ENCODE measurements around the gene ADAMTSL3. TPM values are rescaled to one million over a fixed set of nuclear protein-coding genes. Genes with fewer than 3 reads are reported as not detected.

The ADAMTSL3 gene
- total RNA-seq, 1 donor from 2014 or later = 0.67 TPM

DNA sequence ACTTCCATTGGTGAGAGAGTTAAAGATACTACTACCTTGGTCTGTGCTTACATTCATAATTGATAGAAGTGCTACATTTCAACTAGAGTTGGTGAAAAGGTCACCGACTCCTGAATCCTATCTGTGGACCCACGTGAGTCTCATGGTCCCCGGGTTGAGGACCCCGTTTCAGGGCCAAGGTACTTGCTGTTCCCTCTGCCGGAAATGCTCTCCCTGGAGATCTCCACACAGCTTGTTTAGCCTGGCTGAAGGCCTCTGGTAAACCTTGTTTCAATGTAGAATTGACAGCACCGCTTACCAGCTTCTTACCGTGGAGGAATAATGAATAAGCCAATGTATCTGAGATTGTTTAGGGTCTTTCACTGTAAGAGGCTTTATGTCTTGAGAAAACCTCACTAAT is 355.7 kb downstream of the ADAMTSL3 start:
- Histone ChIP-seq H3K36me3 (ENCODE audit: control insufficient read depth, insufficient read depth, low read length) (no peaks in the 10 kb centered on the region), H3K27me3 (ENCODE audit: control insufficient read depth, insufficient read depth, low read length) (no peaks in the 10 kb centered on the region), H3K4me3 (ENCODE audit: low read depth, low read length) (no peak overlapping the region)
- no peak for DNase-seq (ENCODE audit: low read depth)
- TF ChIP-seq, protein P1, sequence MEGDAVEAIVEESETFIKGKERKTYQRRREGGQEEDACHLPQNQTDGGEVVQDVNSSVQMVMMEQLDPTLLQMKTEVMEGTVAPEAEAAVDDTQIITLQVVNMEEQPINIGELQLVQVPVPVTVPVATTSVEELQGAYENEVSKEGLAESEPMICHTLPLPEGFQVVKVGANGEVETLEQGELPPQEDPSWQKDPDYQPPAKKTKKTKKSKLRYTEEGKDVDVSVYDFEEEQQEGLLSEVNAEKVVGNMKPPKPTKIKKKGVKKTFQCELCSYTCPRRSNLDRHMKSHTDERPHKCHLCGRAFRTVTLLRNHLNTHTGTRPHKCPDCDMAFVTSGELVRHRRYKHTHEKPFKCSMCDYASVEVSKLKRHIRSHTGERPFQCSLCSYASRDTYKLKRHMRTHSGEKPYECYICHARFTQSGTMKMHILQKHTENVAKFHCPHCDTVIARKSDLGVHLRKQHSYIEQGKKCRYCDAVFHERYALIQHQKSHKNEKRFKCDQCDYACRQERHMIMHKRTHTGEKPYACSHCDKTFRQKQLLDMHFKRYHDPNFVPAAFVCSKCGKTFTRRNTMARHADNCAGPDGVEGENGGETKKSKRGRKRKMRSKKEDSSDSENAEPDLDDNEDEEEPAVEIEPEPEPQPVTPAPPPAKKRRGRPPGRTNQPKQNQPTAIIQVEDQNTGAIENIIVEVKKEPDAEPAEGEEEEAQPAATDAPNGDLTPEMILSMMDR (IDR thresholded peaks at IDR 0.05; ENCODE audit: insufficient read depth, low read length, poor library complexity, severe bottlenecking) = no peak

DNA sequence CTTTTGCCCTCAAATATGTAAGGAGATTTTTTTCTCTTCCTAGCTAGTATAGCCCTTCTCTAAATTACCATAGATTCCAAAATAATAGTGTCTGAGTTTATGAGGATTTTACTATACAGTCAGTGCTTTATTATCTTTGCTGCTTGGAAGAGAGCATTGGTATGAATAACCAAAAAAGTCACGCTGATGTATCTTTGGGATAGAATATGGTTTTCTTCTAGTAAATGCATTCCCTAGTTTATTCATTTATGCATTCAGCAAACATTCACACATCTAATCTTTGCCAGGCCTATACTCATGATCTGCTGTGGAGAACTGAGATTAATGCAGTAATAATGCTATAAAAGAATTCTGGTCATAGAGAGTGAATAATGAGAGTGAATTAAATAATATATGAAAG is 356.3 kb downstream of the ADAMTSL3 start:
- DNase-seq (ENCODE audit: low read depth) = no peak
- Histone ChIP-seq H3K27me3 (ENCODE audit: control insufficient read depth, insufficient read depth, low read length) (no peaks in the 10 kb centered on the region), H3K36me3 (ENCODE audit: control insufficient read depth, insufficient read depth, low read length) (no peaks in the 10 kb centered on the region), H3K4me3 (ENCODE audit: low read depth, low read length) (no peak overlapping the region)
- TF ChIP-seq, protein P1 (IDR thresholded peaks at IDR 0.05; ENCODE audit: insufficient read depth, low read length, poor library complexity, severe bottlenecking) = no peak

DNA sequence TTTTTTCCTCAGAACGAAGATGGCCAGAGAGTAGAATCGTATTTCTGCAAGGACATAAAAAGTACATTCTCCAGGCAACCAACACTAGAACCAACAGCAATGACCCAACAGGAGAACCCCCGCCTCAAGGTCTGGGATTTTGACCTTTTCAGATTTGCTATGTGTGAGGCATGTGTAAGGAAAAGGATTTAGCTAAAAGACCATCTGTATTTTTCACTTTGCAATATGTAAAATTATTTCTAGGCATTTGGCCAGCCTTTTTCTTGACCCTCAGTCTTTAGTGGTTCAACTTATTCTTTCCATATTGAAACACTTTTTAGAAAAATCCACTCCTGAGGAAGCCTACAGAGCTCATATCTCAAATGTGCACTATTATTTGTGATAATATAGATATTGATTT is 362.4 kb downstream of the ADAMTSL3 start:
- TF ChIP-seq, protein P1 (IDR thresholded peaks at IDR 0.05; ENCODE audit: insufficient read depth, low read length, poor library complexity, severe bottlenecking) = no peak
- Histone ChIP-seq H3K36me3 (ENCODE audit: control insufficient read depth, insufficient read depth, low read length) (no peaks in the 10 kb centered on the region), H3K4me3 (ENCODE audit: low read depth, low read length) (no peak overlapping the region), H3K27me3 (ENCODE audit: control insufficient read depth, insufficient read depth, low read length) (no peaks in the 10 kb centered on the region)
- no peak for DNase-seq (ENCODE audit: low read depth)

DNA sequence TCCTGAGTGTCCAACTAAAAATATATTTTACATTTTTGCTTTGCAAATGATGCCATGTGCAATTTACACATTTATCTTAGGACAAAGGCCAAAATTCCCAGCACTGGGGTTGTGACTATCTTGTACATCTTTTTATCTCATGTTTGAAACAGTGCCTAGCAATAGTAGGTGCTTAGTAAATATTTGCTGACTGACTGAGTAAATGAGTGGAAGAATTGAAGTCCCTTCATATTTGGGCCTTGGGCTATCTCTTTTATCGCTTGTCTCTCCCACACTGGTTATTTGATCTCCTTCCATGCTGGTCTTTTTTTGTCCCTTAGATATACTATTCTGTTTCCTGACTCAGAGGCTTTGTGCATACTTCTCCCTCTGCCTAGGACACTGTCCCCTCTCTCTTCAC is 368.6 kb downstream of the ADAMTSL3 start:
- DNase-seq (ENCODE audit: low read depth) = no peak
- Histone ChIP-seq H3K27me3 (ENCODE audit: control insufficient read depth, insufficient read depth, low read length) (no peaks in the 10 kb centered on the region), H3K36me3 (ENCODE audit: control insufficient read depth, insufficient read depth, low read length) (no peaks in the 10 kb centered on the region), H3K4me3 (ENCODE audit: low read depth, low read length) (no peak overlapping the region)
- TF ChIP-seq, protein P1 (IDR thresholded peaks at IDR 0.05; ENCODE audit: insufficient read depth, low read length, poor library complexity, severe bottlenecking) = no peak

DNA sequence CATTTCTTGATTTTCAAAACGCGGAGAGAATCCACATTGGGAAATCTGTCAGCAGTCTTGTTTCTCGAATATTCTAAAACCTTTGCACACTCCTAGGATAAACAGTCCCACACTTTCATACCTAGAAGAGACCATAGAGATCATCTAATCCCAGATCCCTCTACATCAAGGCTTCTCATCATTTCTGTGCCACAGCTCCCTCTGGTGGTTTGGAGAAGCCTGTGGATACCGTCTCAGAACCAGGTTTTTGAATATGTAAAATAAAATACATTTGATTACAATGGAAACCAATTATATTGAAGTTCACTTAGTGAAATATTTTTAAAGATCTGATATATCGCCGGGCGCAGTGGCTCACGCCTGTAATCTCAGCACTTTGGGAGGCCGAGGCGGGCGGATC is 369.7 kb downstream of the ADAMTSL3 start:
- no peaks in the 10 kb centered on the region for H3K27me3 ChIP-seq (ENCODE audit: control insufficient read depth, insufficient read depth, low read length)
- H3K36me3 ChIP-seq (ENCODE audit: control insufficient read depth, insufficient read depth, low read length) = no peaks in the 10 kb centered on the region
- no peak for DNase-seq (ENCODE audit: low read depth)
- H3K4me3 ChIP-seq (ENCODE audit: low read depth, low read length) = no peak overlapping the region
- TF ChIP-seq, protein P1 (IDR thresholded peaks at IDR 0.05; ENCODE audit: insufficient read depth, low read length, poor library complexity, severe bottlenecking) = peak; percentile 51

DNA sequence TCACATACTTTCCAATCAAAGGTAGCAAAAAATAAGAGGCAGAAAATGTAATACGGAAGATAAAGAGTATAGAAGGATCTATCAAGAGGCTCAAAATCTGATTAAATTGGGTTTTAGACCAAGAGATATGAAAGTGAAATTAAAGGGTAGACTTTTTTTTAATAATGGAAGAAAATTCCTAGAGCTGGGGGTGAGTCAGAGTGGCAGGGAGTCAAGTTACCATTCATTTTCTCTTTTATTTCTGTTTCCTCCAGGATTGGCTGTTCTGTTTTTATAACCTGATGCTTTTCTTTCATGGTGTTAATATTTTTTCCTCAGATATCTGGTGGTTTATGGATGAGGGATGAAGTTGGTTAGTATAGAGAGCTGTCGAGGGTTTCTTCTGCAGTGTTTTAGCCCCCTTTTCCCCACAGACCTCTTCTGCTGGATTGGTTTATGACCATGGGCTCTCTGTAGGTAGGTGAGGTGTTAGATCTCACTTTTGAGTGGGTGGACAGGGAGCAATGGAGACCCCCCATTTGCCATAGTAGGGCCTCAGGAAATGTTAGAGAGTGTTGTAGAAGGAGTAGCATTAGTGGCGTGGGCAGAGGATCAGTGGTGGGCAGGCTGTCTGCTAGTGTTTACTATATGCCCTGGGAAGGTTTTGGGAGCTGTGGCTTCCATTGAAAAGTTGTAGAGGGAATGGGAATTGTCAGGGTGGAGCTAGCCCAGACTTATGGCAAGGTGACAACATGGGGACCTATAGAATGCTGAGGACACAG is 380.1 kb downstream of the ADAMTSL3 start:
- no peak for DNase-seq (ENCODE audit: low read depth)
- TF ChIP-seq, protein P1 (IDR thresholded peaks at IDR 0.05; ENCODE audit: insufficient read depth, low read length, poor library complexity, severe bottlenecking) = no peak

More for the DNA sequence above, 380.1 kb downstream of the ADAMTSL3 start:
- no peaks in the 10 kb centered on the region for H3K27me3 ChIP-seq (ENCODE audit: control insufficient read depth, insufficient read depth, low read length)
- H3K4me3 ChIP-seq (ENCODE audit: low read depth, low read length) = no peak overlapping the region
- no peaks in the 10 kb centered on the region for H3K36me3 ChIP-seq (ENCODE audit: control insufficient read depth, insufficient read depth, low read length)
